Mammary epithelial cell (primary cell): ENCODE data around the gene EIF2B4.

Experiments
- CTCF ChIP-seq, 2 donors: IDR thresholded peaks in 1 of 2; conservative IDR thresholded peaks in 1 of 2; 2 replicates each; pipeline ENCODE4 v1.5.1; 2011 to 2012; ENCODE audit warnings: inconsistent platforms in 2 of 2, low read length in 2 of 2, mild to moderate bottlenecking in 2 of 2, control low read depth in 1 of 2, low read depth in 1 of 2; ENCODE audit not compliant: insufficient read depth in 1 of 2; ENCODE audit errors: extremely low read depth in 1 of 2
- EZH2 ChIP-seq: IDR thresholded peaks from 2 replicates; pipeline ENCODE4 v1.6.1; 2012; ENCODE audit warnings: low read length, inconsistent platforms, borderline replicate concordance

GRCh38 chr2:27315122-27315521, 55.0 kb downstream of the EIF2B4 start:
- no peak for TF ChIP-seq CTCF (conservative IDR thresholded peaks at IDR 0.05 in 1 of 2, IDR thresholded peaks at IDR 0.05 in 1 of 2; ENCODE audit: extremely low read depth in 1 of 2, insufficient read depth in 1 of 2, low read depth in 1 of 2, low read length in 2 of 2)
- TF ChIP-seq EZH2, result no peak
